Measurements from ENCODE around the gene PDE4D.

PDE4D gene

GRCh38 chr5:59346514-59346913 is 547.0 kb downstream of the PDE4D start:
- TF ChIP-seq HDGF (IDR thresholded peaks at IDR 0.05; ENCODE audit: borderline replicate concordance) (no peak), CTBP1 (IDR thresholded peaks at IDR 0.05; ENCODE audit: borderline replicate concordance) (no peak), TARDBP (IDR thresholded peaks at IDR 0.05) (no peak), FOXA1 (IDR thresholded peaks at IDR 0.05) (no peak), SUZ12 (IDR thresholded peaks at IDR 0.05) (no peak), PKNOX1 (IDR thresholded peaks at IDR 0.05) (no peak), FOXM1 (IDR thresholded peaks at IDR 0.05; ENCODE audit: borderline replicate concordance) (no peak), SP1 (IDR thresholded peaks at IDR 0.05) (no peak), ZNF384 (IDR thresholded peaks at IDR 0.05) (no peak), BHLHE40 (IDR thresholded peaks at IDR 0.05; ENCODE audit: borderline replicate concordance) (no peak), NFRKB (IDR thresholded peaks at IDR 0.05) (no peak), L3MBTL2 (conservative IDR thresholded peaks at IDR 0.05) (no peak), FOXK2 (IDR thresholded peaks at IDR 0.05) (no peak), ELF4 (IDR thresholded peaks at IDR 0.05) (no peak)
- ChIA-PET POLR2A (no interaction called here), CTCF (no interaction called here)
- no peak for DNase-seq (ENCODE audit: extremely low spot score)

GRCh38 chr5:59342181-59342580 is 551.3 kb downstream of the PDE4D start:
- no peak for DNase-seq (ENCODE audit: extremely low spot score)
- ChIA-PET POLR2A (no interaction called here), CTCF (no interaction called here)
- TF ChIP-seq SUZ12 (IDR thresholded peaks at IDR 0.05) (no peak), PKNOX1 (IDR thresholded peaks at IDR 0.05) (no peak)

GRCh38 chr5:59341760-59342159 is 551.8 kb downstream of the PDE4D start:
- POLR2A ChIA-PET = no interaction called here
- no peak for TF ChIP-seq NFRKB (IDR thresholded peaks at IDR 0.05)
- TF ChIP-seq FOXA1 (IDR thresholded peaks at IDR 0.05) = no peak
- no peak for TF ChIP-seq ARNT (IDR thresholded peaks at IDR 0.05)
- TF ChIP-seq SUZ12 (IDR thresholded peaks at IDR 0.05) = no peak
- DNase-seq (ENCODE audit: extremely low spot score) = no peak
- CTCF ChIA-PET = interaction anchor here (1.1 kb wide), 1 partner anchor 13 kb away, joined by 4 read pairs; no protein-coding TSS in a partner anchor

GRCh38 chr5:59341155-59341554 is 552.4 kb downstream of the PDE4D start:
- TF ChIP-seq CTBP1 (IDR thresholded peaks at IDR 0.05; ENCODE audit: borderline replicate concordance) = no peak
- no peak for TF ChIP-seq FOXK2 (IDR thresholded peaks at IDR 0.05)
- TF ChIP-seq FOXA1 (IDR thresholded peaks at IDR 0.05) = no peak
- TF ChIP-seq ELF4 (IDR thresholded peaks at IDR 0.05) = no peak
- no peak for TF ChIP-seq NFRKB (IDR thresholded peaks at IDR 0.05)
- TF ChIP-seq HDGF (IDR thresholded peaks at IDR 0.05; ENCODE audit: borderline replicate concordance) = no peak
- no peak for TF ChIP-seq ARNT (IDR thresholded peaks at IDR 0.05)
- TF ChIP-seq FOXM1 (IDR thresholded peaks at IDR 0.05; ENCODE audit: borderline replicate concordance) = no peak
- TF ChIP-seq BHLHE40 (IDR thresholded peaks at IDR 0.05; ENCODE audit: borderline replicate concordance) = no peak
- TF ChIP-seq LEF1 (IDR thresholded peaks at IDR 0.05; ENCODE audit: borderline replicate concordance) = no peak
- no peak for TF ChIP-seq SP1 (IDR thresholded peaks at IDR 0.05)
- no peak for TF ChIP-seq TARDBP (IDR thresholded peaks at IDR 0.05)
- TF ChIP-seq L3MBTL2 (conservative IDR thresholded peaks at IDR 0.05) = no peak
- TF ChIP-seq PKNOX1 (IDR thresholded peaks at IDR 0.05) = no peak
- no peak for TF ChIP-seq SUZ12 (IDR thresholded peaks at IDR 0.05)
- TF ChIP-seq ZNF384 (IDR thresholded peaks at IDR 0.05) = no peak
- no peak for DNase-seq (ENCODE audit: extremely low spot score)
- CTCF ChIA-PET = interaction anchor here (1.1 kb wide), 1 partner anchor 14 kb away, joined by 4 read pairs; no protein-coding TSS in a partner anchor
- POLR2A ChIA-PET = no interaction called here

GRCh38 chr5:59340637-59341036 is 552.9 kb downstream of the PDE4D start:
- TF ChIP-seq SP1 (IDR thresholded peaks at IDR 0.05) (no peak), FOXA1 (IDR thresholded peaks at IDR 0.05) (no peak), SUZ12 (IDR thresholded peaks at IDR 0.05) (no peak), ZNF384 (IDR thresholded peaks at IDR 0.05) (no peak), ARNT (IDR thresholded peaks at IDR 0.05) (no peak)
- ChIA-PET POLR2A (no interaction called here), CTCF (interaction anchor here (1.1 kb wide), 1 partner anchor 14 kb away, joined by 4 read pairs; no protein-coding TSS in a partner anchor)
- no peak for DNase-seq (ENCODE audit: extremely low spot score)

- ChIA-PET POLR2A (no interaction called here), CTCF (no interaction called here)
- DNase-seq (ENCODE audit: extremely low spot score) = no peak
- TF ChIP-seq ELF4 (IDR thresholded peaks at IDR 0.05) (no peak), SP1 (IDR thresholded peaks at IDR 0.05) (no peak), HDGF (IDR thresholded peaks at IDR 0.05; ENCODE audit: borderline replicate concordance) (no peak), L3MBTL2 (conservative IDR thresholded peaks at IDR 0.05) (no peak), PKNOX1 (IDR thresholded peaks at IDR 0.05) (no peak), LEF1 (IDR thresholded peaks at IDR 0.05; ENCODE audit: borderline replicate concordance) (no peak), NFRKB (IDR thresholded peaks at IDR 0.05) (no peak), ZNF384 (IDR thresholded peaks at IDR 0.05) (no peak), FOXA1 (IDR thresholded peaks at IDR 0.05) (no peak), SUZ12 (IDR thresholded peaks at IDR 0.05) (no peak), ARNT (IDR thresholded peaks at IDR 0.05) (no peak)
These were observed 556.3 kb downstream of the PDE4D start for GRCh38 chr5:59337240-59337639.

All from HEK293T (cell line).